NCI-H2196 treated with DMSO at 0.1 percent for 48 hours (cell line): ENCODE data around the gene LYPLAL1.
"Not testable (repeated sequence)": the region's sequence is repeated elsewhere in the genome, so short reads cannot be mapped to it uniquely, and the experiment has no call there.

Experiments
- DNase-seq: peaks from one replicate; lab custom pipeline; 2025; ENCODE audit not compliant: unreplicated experiment; lab: John Stamatoyannopoulos, UW

The LYPLAL1 gene

DNA sequence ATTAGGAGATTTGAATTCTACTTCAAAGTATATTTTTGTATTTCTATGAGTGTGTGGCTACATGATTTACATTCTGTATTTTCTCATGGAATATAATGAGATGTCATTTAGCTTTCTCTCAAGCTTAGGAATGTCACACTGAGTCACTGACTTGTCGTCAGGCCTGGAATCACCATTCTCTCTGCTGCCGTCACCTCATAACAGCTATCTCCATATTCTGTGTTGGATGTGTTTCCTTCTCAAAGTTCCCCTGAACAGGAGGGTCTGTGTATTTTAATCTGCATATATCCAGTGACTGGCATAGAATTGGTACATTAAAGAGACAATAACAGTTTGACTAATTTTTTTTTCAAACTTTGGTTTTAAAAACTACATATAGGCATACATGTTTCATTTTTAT, 35.9 kb downstream of the LYPLAL1 start:
- no peak for DNase-seq

DNA sequence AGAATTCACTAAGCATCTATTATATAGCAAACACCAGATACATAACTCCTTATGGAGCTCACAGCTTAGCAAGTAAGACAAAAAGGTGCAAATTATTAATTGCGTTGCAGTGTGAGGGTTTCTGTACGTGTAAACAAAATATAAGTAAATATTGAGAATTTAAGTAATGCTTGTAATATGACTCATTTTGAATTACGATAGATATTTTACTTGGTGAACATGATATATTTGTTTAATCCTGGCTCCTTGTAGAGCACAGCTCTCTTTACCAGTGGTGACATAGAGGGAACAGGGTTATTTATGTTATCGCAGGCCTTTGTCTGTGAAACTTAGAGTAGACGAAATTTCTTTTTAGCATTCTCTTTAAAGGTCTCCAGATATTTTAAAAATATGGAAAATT, 36.4 kb downstream of the LYPLAL1 start:
- DNase-seq = no peak

DNA sequence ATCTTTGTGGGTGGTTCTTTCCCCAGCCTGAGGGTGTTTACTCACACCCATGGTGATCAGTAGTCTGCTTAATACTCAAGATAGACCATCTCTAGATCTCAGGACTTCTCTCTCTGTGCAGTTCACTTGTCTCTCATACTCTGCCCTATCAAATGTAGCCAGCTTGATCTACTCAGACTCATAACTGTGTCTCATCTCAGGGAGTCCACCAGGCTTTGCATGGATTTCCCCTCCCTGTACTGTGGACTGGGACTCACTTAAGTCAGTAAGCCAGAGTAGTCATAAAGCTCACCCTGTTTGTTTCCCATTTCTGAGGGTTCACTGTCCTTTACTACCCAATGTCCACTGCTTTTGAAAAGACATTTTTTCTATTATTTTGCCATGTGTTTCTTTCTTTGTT, 41.8 kb downstream of the LYPLAL1 start:
- DNase-seq = no peak

DNA sequence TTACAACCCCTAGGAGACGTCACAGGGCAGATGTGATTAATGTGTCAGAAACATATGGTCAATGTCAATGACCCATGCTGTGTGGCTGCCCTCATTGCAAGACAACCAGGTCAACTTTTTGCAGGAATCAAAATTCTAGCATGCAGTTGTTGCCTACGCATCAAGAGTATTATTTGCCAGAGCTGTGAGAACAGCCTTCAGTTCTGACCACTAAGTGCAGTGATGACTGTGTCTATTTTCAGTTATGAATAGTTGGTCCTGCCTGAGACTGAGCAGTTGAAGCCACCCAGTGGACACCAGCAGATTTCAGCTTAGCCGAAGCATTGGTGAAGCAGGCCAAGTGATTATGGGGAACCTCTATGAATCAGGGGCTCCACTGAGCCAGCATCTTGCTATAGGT, 47.3 kb downstream of the LYPLAL1 start:
- no peak for DNase-seq

DNA sequence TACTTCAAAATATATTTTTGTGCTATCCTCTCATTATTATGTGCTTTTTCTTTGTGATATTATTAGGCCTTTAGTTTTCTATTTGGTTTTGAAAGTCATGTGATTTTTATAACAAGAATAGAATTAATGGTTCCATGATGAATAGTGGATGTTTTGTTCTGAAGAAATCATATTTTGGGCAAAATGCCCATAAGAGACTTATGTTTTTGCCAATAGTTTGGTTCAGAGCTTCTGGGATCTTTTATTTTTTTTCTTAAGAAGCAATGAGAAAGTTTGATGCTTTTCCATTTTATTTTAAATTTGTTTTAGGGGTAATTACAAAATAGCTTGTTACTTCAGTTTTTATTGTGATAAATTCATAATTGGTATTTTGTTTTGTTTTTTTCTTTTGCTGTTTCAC, 49.8 kb downstream of the LYPLAL1 start:
- no peak for DNase-seq

DNA sequence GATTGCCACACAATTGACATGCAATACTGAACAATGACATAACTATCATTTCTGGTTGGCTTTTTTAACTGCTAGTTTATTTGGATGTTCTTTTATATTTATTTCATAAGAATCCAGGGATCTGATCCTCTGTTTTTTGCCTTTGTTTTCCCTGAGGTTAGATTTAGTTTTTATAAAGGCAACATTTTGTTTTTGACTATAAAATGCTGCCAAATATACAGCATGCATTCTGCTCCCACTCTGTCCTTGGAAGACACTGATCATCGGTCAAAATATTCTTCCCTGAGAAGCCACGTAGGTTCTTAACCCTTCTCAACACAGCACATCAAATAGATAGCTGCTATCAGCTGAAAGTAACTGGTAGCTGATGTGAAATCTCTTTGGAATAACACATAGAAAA, 52.5 kb downstream of the LYPLAL1 start:
- no peak for DNase-seq

DNA sequence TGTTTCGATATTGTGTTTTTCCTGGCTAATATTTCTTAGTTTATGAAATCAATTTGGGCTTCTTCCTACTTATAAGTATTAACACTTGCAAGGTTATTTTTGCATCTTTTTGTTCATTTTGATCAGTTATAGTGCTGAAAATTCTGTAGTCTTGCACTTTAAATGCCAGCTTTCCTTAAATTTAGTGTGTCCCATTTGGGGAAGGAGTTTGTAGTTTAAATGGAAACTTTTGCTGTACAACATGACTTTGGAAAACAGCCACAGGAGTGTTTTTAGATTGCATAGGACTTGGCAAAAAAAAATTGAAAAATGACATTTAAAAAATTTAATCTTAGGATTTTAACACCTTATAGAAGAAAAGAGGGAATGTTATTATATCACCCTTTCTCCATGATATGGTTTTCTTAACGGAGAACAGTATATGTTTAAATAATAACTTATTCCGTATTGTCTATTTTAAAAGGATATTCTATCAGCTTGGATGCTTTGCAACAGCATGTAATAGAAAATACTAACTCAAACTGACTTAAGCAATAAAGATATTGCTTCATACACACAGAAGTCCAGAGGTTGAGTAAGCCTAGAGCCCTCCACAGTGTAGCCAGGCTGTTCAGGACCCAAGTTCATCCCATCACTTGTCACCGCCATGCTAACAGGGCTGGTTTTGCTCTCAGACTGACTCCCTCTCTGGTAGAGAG, 53.8 kb downstream of the LYPLAL1 start:
- no peak for DNase-seq

DNA sequence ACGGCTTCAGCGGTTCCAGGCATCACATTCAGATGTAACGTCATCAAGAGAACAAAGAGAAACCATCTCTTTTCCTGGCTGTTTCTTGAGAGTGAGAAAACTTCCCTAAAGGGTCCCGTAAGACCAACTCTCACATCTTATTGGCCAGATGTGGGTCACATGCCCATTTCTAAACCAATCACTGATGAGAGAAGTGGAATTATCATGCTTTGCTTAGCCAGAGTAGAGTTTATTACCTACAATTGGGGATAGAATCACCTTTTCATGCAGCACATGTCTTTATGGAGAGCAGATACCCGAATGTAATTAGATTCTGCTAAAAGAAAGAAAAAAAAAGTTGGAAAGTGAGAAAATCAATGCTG, 54.4 kb downstream of the LYPLAL1 start:
- no peak for DNase-seq

DNA sequence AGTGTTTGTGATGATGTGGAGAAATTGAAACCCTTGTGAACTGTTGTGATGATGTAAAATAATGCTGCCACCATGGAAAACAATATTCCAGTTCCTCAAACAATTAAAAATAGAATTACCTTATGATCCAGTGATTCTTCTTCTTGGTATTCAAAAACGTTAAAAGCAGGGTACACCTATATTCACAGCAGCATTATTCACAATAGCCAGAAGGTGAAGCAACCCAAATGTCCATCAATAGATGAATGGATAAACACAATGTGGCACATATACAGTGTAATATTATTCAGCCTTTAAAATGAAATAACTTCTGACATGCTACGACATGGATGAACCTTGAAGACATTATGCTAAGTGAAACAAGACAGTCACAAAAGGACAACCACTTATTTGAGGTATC, 59.2 kb downstream of the LYPLAL1 start:
- DNase-seq = no peak

DNA sequence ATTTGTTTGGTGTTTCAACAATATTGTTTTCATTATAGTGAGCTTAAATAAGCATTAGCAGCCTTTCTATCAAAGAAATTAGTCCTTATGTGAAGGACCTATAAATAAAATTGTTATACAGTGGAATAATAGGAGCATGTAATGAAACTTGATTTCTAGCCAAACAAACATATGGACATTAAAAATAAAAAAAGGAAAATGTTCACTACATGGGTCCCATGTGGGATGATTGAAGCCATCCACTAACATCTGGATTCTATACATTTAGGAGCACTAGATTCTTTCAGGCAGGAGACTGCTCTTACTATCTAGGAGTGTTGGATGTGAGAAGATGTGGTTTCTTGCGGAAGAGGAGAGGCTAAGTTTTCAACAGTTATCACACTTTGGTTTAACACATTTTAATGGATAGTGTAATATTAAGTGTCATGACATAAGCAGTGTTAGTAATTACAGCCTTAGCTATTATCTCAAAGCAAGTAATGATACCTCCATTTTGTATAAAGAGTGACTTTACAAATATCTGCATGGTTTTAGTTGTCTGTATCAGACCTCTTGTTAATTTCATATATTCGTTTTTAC, 62.3 kb downstream of the LYPLAL1 start:
- DNase-seq = no peak

DNA sequence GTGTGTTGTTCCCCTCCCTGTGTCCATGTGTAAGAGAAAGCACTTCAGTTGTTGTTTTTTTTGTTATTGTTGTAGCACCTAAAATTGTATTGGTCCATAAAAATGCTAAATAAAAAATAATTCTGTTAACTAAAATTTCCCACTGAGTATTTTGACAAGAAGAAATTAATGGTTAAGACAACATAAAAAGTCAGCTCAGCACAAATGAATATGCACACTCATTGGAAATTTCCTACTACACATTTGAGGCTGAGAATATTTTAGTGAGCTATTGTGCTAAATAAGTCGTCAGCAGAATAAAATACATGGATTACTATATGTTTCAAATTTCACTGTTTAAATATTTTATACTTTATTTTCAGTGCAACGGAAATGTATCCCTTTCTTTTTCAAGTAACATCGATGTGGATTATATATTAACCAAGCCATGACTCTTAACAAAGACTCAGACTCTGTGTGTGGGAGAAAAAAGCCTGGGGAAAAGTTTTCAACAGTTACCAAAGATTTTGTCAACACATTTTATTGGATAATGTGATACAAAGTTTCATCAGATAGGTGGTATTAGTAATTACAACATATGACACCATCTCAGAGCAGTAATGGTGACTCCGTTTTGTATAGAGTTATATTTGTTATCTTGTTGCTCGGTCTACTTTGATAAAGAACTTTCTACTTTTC, 63.4 kb downstream of the LYPLAL1 start:
- DNase-seq = no peak

DNA sequence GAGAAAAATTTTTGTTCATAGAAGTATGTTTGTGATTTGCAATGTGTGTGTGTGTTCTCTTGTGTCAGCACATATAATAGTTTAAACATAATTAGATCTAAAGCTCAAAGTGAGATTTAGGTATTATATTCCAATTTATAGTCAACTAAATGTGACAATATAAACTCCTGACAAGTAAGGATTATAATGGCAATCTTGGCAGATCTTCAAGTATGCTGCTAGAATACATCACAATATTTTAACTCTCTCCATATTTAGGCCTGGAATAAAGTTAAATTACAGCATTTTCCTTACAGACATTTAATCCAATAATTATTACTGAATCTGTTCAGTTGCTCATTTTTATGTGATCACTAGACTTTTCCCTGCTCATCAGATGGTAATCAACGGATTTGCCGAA, 65.8 kb downstream of the LYPLAL1 start:
- DNase-seq = no peak

DNA sequence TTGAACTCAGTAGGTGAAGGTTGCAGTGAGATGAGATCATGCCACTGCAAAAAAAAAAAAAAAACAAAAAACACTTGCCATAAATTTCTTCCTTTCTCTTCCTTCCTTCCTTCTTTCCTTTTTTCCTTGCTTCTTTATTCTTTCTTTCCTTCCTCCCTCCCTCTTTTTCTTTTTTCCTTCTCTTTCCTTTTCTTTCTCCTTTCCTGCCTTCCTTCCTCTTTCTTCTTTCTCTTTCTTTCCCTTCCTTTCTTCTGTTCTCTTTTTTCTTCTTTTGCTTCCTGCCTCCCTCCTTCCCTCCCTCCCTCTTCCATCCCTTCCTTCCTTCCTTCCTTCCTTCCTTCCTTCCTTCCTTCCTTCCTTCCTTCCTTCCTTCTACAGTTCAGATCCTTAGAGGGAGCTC, 71.2 kb downstream of the LYPLAL1 start:
- DNase-seq = no peak

DNA sequence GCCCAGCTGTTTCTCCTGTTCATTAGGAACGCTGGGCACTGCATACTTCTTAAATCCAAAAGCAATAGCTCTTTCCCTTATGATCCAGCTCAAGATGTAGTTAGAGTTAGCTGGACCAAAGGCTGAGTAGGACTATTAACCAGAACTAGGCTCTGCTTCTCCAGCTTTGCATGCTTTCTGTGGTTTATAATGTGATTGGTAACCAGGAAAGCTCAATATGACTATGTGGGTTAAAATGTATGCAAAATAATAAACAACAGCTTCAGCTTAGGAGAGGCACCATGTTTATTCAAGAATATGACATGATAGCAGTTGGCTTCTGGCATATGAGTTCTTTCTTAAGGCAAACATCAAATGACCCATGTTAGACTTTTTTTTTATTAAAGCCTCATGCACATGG, 73.8 kb downstream of the LYPLAL1 start:
- DNase-seq = no peak

DNA sequence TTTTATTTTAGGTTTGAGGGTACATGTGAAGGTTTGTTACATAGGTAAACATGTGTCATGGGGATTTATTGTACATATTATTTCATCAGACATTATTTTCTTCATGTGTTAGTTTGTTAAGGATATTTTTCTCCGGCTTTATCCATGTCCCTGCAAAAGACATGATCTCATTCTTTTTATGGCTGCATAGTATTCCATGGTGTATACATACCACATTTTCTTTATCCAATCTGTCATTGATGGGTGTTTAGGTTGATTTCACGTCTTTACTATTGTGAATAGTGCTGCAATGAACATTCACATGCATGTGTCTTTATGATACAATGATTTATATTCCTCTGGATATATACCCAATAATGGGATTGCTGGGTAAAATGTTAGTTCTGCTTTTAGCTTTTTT, 76.8 kb downstream of the LYPLAL1 start:
- DNase-seq = not testable (repeated sequence)

DNA sequence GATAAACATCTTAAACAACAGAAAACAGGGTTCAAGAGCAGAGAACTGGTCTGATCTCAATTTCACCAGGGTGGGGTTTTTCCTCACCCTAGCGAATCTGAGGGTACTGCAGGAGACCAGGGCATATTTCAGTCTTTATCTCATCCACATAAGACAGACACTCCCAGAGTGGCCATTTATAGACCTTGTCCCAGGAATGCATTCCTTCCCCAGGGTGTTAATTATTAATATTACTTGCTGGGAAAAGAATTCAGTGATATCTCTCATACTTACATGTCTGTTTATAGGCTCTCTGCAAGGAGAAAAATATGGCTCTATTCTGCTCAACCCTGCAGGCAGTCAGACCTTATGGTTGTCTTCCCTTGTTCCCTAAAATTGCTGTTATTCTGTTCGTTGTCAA, 84.1 kb downstream of the LYPLAL1 start:
- no peak for DNase-seq

DNA sequence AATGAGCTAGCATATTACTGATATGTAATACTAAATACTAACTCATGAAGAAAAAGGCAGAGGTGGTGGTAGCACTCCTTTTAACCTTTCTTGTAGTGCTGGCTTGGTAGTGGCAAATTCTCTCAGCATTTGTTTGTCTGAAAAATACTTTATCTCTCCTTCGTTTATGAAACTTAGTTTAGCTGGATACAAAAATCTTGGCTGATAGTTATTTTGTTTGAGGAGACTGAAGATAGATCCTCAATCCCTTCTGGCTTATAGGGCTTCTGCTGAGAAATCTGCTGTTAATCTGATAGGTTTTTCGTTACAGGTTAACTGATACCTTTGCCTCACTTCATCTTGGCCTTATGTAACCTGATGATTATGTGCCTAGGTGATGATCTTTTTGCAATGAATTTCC, 87.8 kb downstream of the LYPLAL1 start:
- no peak for DNase-seq
